Nephron progenitor cell (in vitro differentiated cells): Measurements from ENCODE around the gene TPCN2.

Experiments
- DNase-seq: peaks from one replicate; pipeline ENCODE4 v3.0.0; 2021
- H3K27ac Mint-ChIP-seq: 2 replicates; pipeline ENCODE4 v1.8.0; 2021; ENCODE audit warnings: mild to moderate bottlenecking, moderate library complexity, mixed read lengths
- H3K27me3 Mint-ChIP-seq: 2 replicates; pipeline ENCODE4 v1.8.0; 2021; ENCODE audit warnings: mild to moderate bottlenecking, low read depth, mixed read lengths; ENCODE audit not compliant: poor library complexity
- H3K36me3 Mint-ChIP-seq: 2 replicates; pipeline ENCODE4 v1.8.0; 2021; ENCODE audit warnings: low read depth, mixed read lengths
- H3K4me1 Mint-ChIP-seq: 2 replicates; pipeline ENCODE4 v1.8.0; 2021; ENCODE audit warnings: mixed read lengths
- H3K4me3 Mint-ChIP-seq: 2 replicates; pipeline ENCODE4 v1.8.0; 2021; ENCODE audit warnings: mild to moderate bottlenecking, moderate library complexity, mixed read lengths
- H3K9me3 Mint-ChIP-seq: 2 replicates; pipeline ENCODE4 v1.8.0; 2021; ENCODE audit warnings: mild to moderate bottlenecking, moderate library complexity, mixed read lengths
- CTCF ChIP-seq: fragments of 200-600 bp; sonication (generic); IDR thresholded peaks from 2 replicates; pipeline ENCODE4 v1.5.0; 2021; ENCODE audit warnings: antibody characterized with exemption

Gene TPCN2

GRCh38 chr11:69113226-69113625 is 64.5 kb downstream of the TPCN2 start:
- TF ChIP-seq CTCF, result no peak
- peaks cover 51% of the 10 kb centered on the region for H3K4me1 Mint-ChIP-seq
- no peak overlapping the region for H3K4me3 Mint-ChIP-seq
- H3K27me3 Mint-ChIP-seq, result peaks cover 10% of the 10 kb centered on the region
- H3K36me3 Mint-ChIP-seq, result peaks cover 26% of the 10 kb centered on the region
- H3K9me3 Mint-ChIP-seq, result peaks cover 21% of the 10 kb centered on the region
- no peak overlapping the region for H3K27ac Mint-ChIP-seq
- no peak for DNase-seq

- TF ChIP-seq CTCF, result no peak
- Mint-ChIP-seq H3K27me3 (peaks cover 10% of the 10 kb centered on the region), H3K9me3 (peaks cover 16% of the 10 kb centered on the region), H3K4me1 (peaks cover 51% of the 10 kb centered on the region), H3K4me3 (no peak overlapping the region), H3K36me3 (peaks cover 21% of the 10 kb centered on the region), H3K27ac (peak overlapping the region; percentile 24)
- DNase-seq, result no peak
Observed at GRCh38 chr11:69113646-69114340, 65.1 kb downstream of the TPCN2 start.

- Mint-ChIP-seq H3K9me3 (peaks cover 21% of the 10 kb centered on the region), H3K4me3 (no peak overlapping the region), H3K27ac (no peak overlapping the region), H3K27me3 (peaks cover 7% of the 10 kb centered on the region), H3K4me1 (peaks cover 51% of the 10 kb centered on the region), H3K36me3 (peaks cover 15% of the 10 kb centered on the region)
- no peak for TF ChIP-seq CTCF
- DNase-seq, result no peak
Observed at GRCh38 chr11:69114362-69114761, 65.6 kb downstream of the TPCN2 start.

- H3K4me1 Mint-ChIP-seq, result peaks cover 51% of the 10 kb centered on the region
- DNase-seq, result no peak
Observed at GRCh38 chr11:69114811-69115523, 66.2 kb downstream of the TPCN2 start.

GRCh38 chr11:69115586-69116560 is 67.1 kb downstream of the TPCN2 start:
- H3K36me3 Mint-ChIP-seq, result peaks cover 1% of the 10 kb centered on the region
- DNase-seq, result no peak

More at GRCh38 chr11:69114811-69115523, 66.2 kb downstream of the TPCN2 start:
- Mint-ChIP-seq H3K36me3 (peaks cover 10% of the 10 kb centered on the region), H3K27me3 (peaks cover 5% of the 10 kb centered on the region), H3K4me3 (no peak overlapping the region), H3K27ac (no peak overlapping the region), H3K9me3 (peaks cover 19% of the 10 kb centered on the region)
- no peak for TF ChIP-seq CTCF

More at GRCh38 chr11:69115586-69116560, 67.1 kb downstream of the TPCN2 start:
- Mint-ChIP-seq H3K27ac (peak overlapping the region; percentile 36), H3K4me1 (peaks cover 51% of the 10 kb centered on the region), H3K9me3 (peaks cover 10% of the 10 kb centered on the region), H3K27me3 (peaks cover 5% of the 10 kb centered on the region), H3K4me3 (no peak overlapping the region)
- no peak for TF ChIP-seq CTCF
